Endothelial cell of umbilical vein (primary cell): Measurements from ENCODE around the gene ROPN1L.

Experiments
- CTCF ChIP-seq, 2 donors: IDR thresholded peaks; 1 replicate in 1 of 2; 2 replicates in 1 of 2; pipeline ENCODE4 v1.5.1; 2011; ENCODE audit warnings: low read length in 2 of 2, mild to moderate bottlenecking in 2 of 2, moderate library complexity in 2 of 2, control low read depth in 1 of 2, inconsistent platforms in 1 of 2, low read depth in 1 of 2; ENCODE audit not compliant: insufficient read depth in 1 of 2; ENCODE audit errors: extremely low read depth in 1 of 2
- EZH2 ChIP-seq: IDR thresholded peaks from 2 replicates; pipeline ENCODE4 v1.6.1; 2012; ENCODE audit warnings: borderline replicate concordance, low read depth, mild to moderate bottlenecking, moderate library complexity, low read length, inconsistent platforms; ENCODE audit not compliant: severe bottlenecking
- MAX ChIP-seq: IDR thresholded peaks from 2 replicates; pipeline ENCODE4 v1.6.1; 2011; ENCODE audit not compliant: insufficient read depth, insufficient read length
- MYC ChIP-seq: IDR thresholded peaks from one replicate; pipeline ENCODE4 v1.6.1; 2011; ENCODE audit warnings: mild to moderate bottlenecking, low read depth, low read length
- POLR2A ChIP-seq: IDR thresholded peaks from 2 replicates; pipeline ENCODE4 v1.6.1; 2012; ENCODE audit warnings: low read depth, mild to moderate bottlenecking, control low read depth, low read length
- POLR2AphosphoS5 ChIP-seq: IDR thresholded peaks from 2 replicates; pipeline ENCODE4 v1.6.1; 2012; ENCODE audit warnings: low read depth, mild to moderate bottlenecking, control low read depth, low read length, moderate library complexity; ENCODE audit not compliant: insufficient read depth

- TF ChIP-seq CTCF (IDR thresholded peaks at IDR 0.05; ENCODE audit: extremely low read depth in 1 of 2, insufficient read depth in 1 of 2, low read depth in 1 of 2, low read length in 2 of 2), result no peak
- TF ChIP-seq EZH2, result no peak
- TF ChIP-seq POLR2A, result no peak
- TF ChIP-seq MYC, result no peak
- no peak for TF ChIP-seq POLR2AphosphoS5
- TF ChIP-seq MAX, result no peak
Measured at GRCh38 chr5:10406651-10407050, 35.0 kb upstream of the ROPN1L start.
